ENCODE measurements around the gene RCN2.
A peak's percentile ranks its signal among the peaks of the same experiment; 100 is the strongest.

Gene RCN2

GRCh38 chr15:76972389-76973361, 41.1 kb downstream of the RCN2 start:
- no peak overlapping the region for H3K9ac ChIP-seq (ENCODE audit: low read length in 5 of 5)
- H3K9me3 ChIP-seq (ENCODE audit: control insufficient read depth in 5 of 5, low read length in 5 of 5): no peaks in the 10 kb centered on the region
- H3K4me1 ChIP-seq (ENCODE audit: control insufficient read depth in 5 of 5, insufficient read depth in 5 of 5, low read length in 5 of 5): peaks cover 0 to 11% (median 5%) of the 10 kb centered on the region in 5 donors
- peaks cover 0 to 6% (median 5%) of the 10 kb centered on the region in 5 donors for H3K27me3 ChIP-seq (ENCODE audit: control insufficient read depth in 5 of 5, insufficient read depth in 4 of 5, low read length in 5 of 5)
- H3K27ac ChIP-seq (ENCODE audit: low read depth, low read length): no peak overlapping the region
- H3K4me3 ChIP-seq (ENCODE audit: low read depth in 1 of 5, low read length in 5 of 5): peak overlapping the region in 3 of 5 donors; percentile 29 to 49 (median 40)
- H3K36me3 ChIP-seq (ENCODE audit: control insufficient read depth in 5 of 5, insufficient read depth in 5 of 5, low read length in 5 of 5): no peaks in the 10 kb centered on the region

GRCh38 chr15:76973362-76973743, 41.8 kb downstream of the RCN2 start:
- Histone ChIP-seq H3K9me3 (ENCODE audit: control insufficient read depth in 5 of 5, low read length in 5 of 5) (no peaks in the 10 kb centered on the region), H3K4me3 (ENCODE audit: low read depth in 1 of 5, low read length in 5 of 5) (no peak overlapping the region), H3K4me1 (ENCODE audit: control insufficient read depth in 5 of 5, insufficient read depth in 5 of 5, low read length in 5 of 5) (peaks cover 0 to 11% (median 5%) of the 10 kb centered on the region in 5 donors), H3K9ac (ENCODE audit: low read length in 5 of 5) (peak overlapping the region in 1 of 5 donors; percentile 20), H3K27ac (ENCODE audit: low read depth, low read length) (no peak overlapping the region), H3K36me3 (ENCODE audit: control insufficient read depth in 5 of 5, insufficient read depth in 5 of 5, low read length in 5 of 5) (no peaks in the 10 kb centered on the region), H3K27me3 (ENCODE audit: control insufficient read depth in 5 of 5, insufficient read depth in 4 of 5, low read length in 5 of 5) (peaks cover 0 to 6% (median 5%) of the 10 kb centered on the region in 5 donors)

- no peaks in the 10 kb centered on the region for H3K36me3 ChIP-seq (ENCODE audit: control insufficient read depth in 5 of 5, insufficient read depth in 5 of 5, low read length in 5 of 5)
- no peak overlapping the region for H3K27ac ChIP-seq (ENCODE audit: low read depth, low read length)
- H3K4me1 ChIP-seq (ENCODE audit: control insufficient read depth in 5 of 5, insufficient read depth in 5 of 5, low read length in 5 of 5): peaks cover 0 to 11% (median 5%) of the 10 kb centered on the region in 5 donors
- H3K9ac ChIP-seq (ENCODE audit: low read length in 5 of 5): peak overlapping the region in 1 of 5 donors; percentile 20
- no peaks in the 10 kb centered on the region for H3K9me3 ChIP-seq (ENCODE audit: control insufficient read depth in 5 of 5, low read length in 5 of 5)
- H3K27me3 ChIP-seq (ENCODE audit: control insufficient read depth in 5 of 5, insufficient read depth in 4 of 5, low read length in 5 of 5): peaks cover 0 to 6% (median 5%) of the 10 kb centered on the region in 5 donors
- no peak overlapping the region for H3K4me3 ChIP-seq (ENCODE audit: low read depth in 1 of 5, low read length in 5 of 5)
Observed at GRCh38 chr15:76973906-76974305, 42.4 kb downstream of the RCN2 start.

- Histone ChIP-seq H3K36me3 (ENCODE audit: control insufficient read depth in 5 of 5, insufficient read depth in 5 of 5, low read length in 5 of 5) (no peaks in the 10 kb centered on the region), H3K9me3 (ENCODE audit: control insufficient read depth in 5 of 5, low read length in 5 of 5) (no peaks in the 10 kb centered on the region), H3K4me1 (ENCODE audit: control insufficient read depth in 5 of 5, insufficient read depth in 5 of 5, low read length in 5 of 5) (peaks cover 0 to 11% (median 5%) of the 10 kb centered on the region in 5 donors), H3K9ac (ENCODE audit: low read length in 5 of 5) (no peak overlapping the region), H3K27me3 (ENCODE audit: control insufficient read depth in 5 of 5, insufficient read depth in 4 of 5, low read length in 5 of 5) (peaks cover 0 to 6% (median 5%) of the 10 kb centered on the region in 5 donors), H3K4me3 (ENCODE audit: low read depth in 1 of 5, low read length in 5 of 5) (no peak overlapping the region), H3K27ac (ENCODE audit: low read depth, low read length) (no peak overlapping the region)
Observed at GRCh38 chr15:76974456-76975036, 43.0 kb downstream of the RCN2 start.

- no peak overlapping the region for H3K9ac ChIP-seq (ENCODE audit: low read length in 5 of 5)
- no peaks in the 10 kb centered on the region for H3K36me3 ChIP-seq (ENCODE audit: control insufficient read depth in 5 of 5, insufficient read depth in 5 of 5, low read length in 5 of 5)
- H3K4me1 ChIP-seq (ENCODE audit: control insufficient read depth in 5 of 5, insufficient read depth in 5 of 5, low read length in 5 of 5): peaks cover 0 to 11% (median 5%) of the 10 kb centered on the region in 5 donors
- H3K27me3 ChIP-seq (ENCODE audit: control insufficient read depth in 5 of 5, insufficient read depth in 4 of 5, low read length in 5 of 5): peaks cover 0 to 6% (median 5%) of the 10 kb centered on the region in 5 donors
- H3K9me3 ChIP-seq (ENCODE audit: control insufficient read depth in 5 of 5, low read length in 5 of 5): no peaks in the 10 kb centered on the region
- no peak overlapping the region for H3K4me3 ChIP-seq (ENCODE audit: low read depth in 1 of 5, low read length in 5 of 5)
- no peak overlapping the region for H3K27ac ChIP-seq (ENCODE audit: low read depth, low read length)
Observed at GRCh38 chr15:76976141-76976540, 44.6 kb downstream of the RCN2 start.

- no peaks in the 10 kb centered on the region for H3K36me3 ChIP-seq (ENCODE audit: control insufficient read depth in 5 of 5, insufficient read depth in 5 of 5, low read length in 5 of 5)
- no peak overlapping the region for H3K4me3 ChIP-seq (ENCODE audit: low read depth in 1 of 5, low read length in 5 of 5)
- H3K9me3 ChIP-seq (ENCODE audit: control insufficient read depth in 5 of 5, low read length in 5 of 5): no peaks in the 10 kb centered on the region
- H3K27ac ChIP-seq (ENCODE audit: low read depth, low read length): no peak overlapping the region
- no peak overlapping the region for H3K9ac ChIP-seq (ENCODE audit: low read length in 5 of 5)
- H3K4me1 ChIP-seq (ENCODE audit: control insufficient read depth in 5 of 5, insufficient read depth in 5 of 5, low read length in 5 of 5): peaks cover 0 to 11% (median 5%) of the 10 kb centered on the region in 5 donors
- peaks cover 0 to 6% (median 5%) of the 10 kb centered on the region in 5 donors for H3K27me3 ChIP-seq (ENCODE audit: control insufficient read depth in 5 of 5, insufficient read depth in 4 of 5, low read length in 5 of 5)
Observed at GRCh38 chr15:76976572-76977270, 45.2 kb downstream of the RCN2 start.

GRCh38 chr15:76978522-76979330, 47.2 kb downstream of the RCN2 start:
- Histone ChIP-seq H3K9me3 (ENCODE audit: control insufficient read depth in 5 of 5, low read length in 5 of 5) (no peaks in the 10 kb centered on the region), H3K9ac (ENCODE audit: low read length in 5 of 5) (no peak overlapping the region), H3K36me3 (ENCODE audit: control insufficient read depth in 5 of 5, insufficient read depth in 5 of 5, low read length in 5 of 5) (no peaks in the 10 kb centered on the region), H3K4me3 (ENCODE audit: low read depth in 1 of 5, low read length in 5 of 5) (no peak overlapping the region), H3K27ac (ENCODE audit: low read depth, low read length) (no peak overlapping the region), H3K4me1 (ENCODE audit: control insufficient read depth in 5 of 5, insufficient read depth in 5 of 5, low read length in 5 of 5) (peaks cover 0 to 12% (median 0%) of the 10 kb centered on the region in 5 donors), H3K27me3 (ENCODE audit: control insufficient read depth in 5 of 5, insufficient read depth in 4 of 5, low read length in 5 of 5) (peaks cover 0 to 6% (median 0%) of the 10 kb centered on the region in 5 donors)

- Histone ChIP-seq H3K27me3 (ENCODE audit: control insufficient read depth in 5 of 5, insufficient read depth in 4 of 5, low read length in 5 of 5) (peaks cover 0 to 6% (median 0%) of the 10 kb centered on the region in 5 donors), H3K36me3 (ENCODE audit: control insufficient read depth in 5 of 5, insufficient read depth in 5 of 5, low read length in 5 of 5) (no peaks in the 10 kb centered on the region), H3K9ac (ENCODE audit: low read length in 5 of 5) (no peak overlapping the region), H3K4me3 (ENCODE audit: low read depth in 1 of 5, low read length in 5 of 5) (no peak overlapping the region), H3K27ac (ENCODE audit: low read depth, low read length) (no peak overlapping the region), H3K9me3 (ENCODE audit: control insufficient read depth in 5 of 5, low read length in 5 of 5) (no peaks in the 10 kb centered on the region), H3K4me1 (ENCODE audit: control insufficient read depth in 5 of 5, insufficient read depth in 5 of 5, low read length in 5 of 5) (peaks cover 0 to 11% (median 0%) of the 10 kb centered on the region in 5 donors)
Observed at GRCh38 chr15:76979331-76979925, 47.9 kb downstream of the RCN2 start.

GRCh38 chr15:76979996-76980520, 48.5 kb downstream of the RCN2 start:
- no peak overlapping the region for H3K4me3 ChIP-seq (ENCODE audit: low read depth in 1 of 5, low read length in 5 of 5)
- H3K27ac ChIP-seq (ENCODE audit: low read depth, low read length): no peak overlapping the region
- no peaks in the 10 kb centered on the region for H3K36me3 ChIP-seq (ENCODE audit: control insufficient read depth in 5 of 5, insufficient read depth in 5 of 5, low read length in 5 of 5)
- H3K9me3 ChIP-seq (ENCODE audit: control insufficient read depth in 5 of 5, low read length in 5 of 5): no peaks in the 10 kb centered on the region
- H3K4me1 ChIP-seq (ENCODE audit: control insufficient read depth in 5 of 5, insufficient read depth in 5 of 5, low read length in 5 of 5): peaks cover 0 to 11% (median 0%) of the 10 kb centered on the region in 5 donors
- peaks cover 0 to 3% (median 0%) of the 10 kb centered on the region in 5 donors for H3K27me3 ChIP-seq (ENCODE audit: control insufficient read depth in 5 of 5, insufficient read depth in 4 of 5, low read length in 5 of 5)
- H3K9ac ChIP-seq (ENCODE audit: low read length in 5 of 5): no peak overlapping the region
